ENCODE results near the gene DDX51. TPM values are rescaled to one million over a fixed set of nuclear protein-coding genes. Genes with fewer than 3 reads are reported as not detected.

The DDX51 gene
- total and polyA plus RNA-seq, 2 experiments from 2014 or later: 12.4 to 18.3 TPM

- TF ChIP-seq CTCF (conservative IDR thresholded peaks at IDR 0.05; ENCODE audit: low read depth in 2 of 2) (no peak), CREB1 (CRISPR knock-in tag; IDR thresholded peaks at IDR 0.05; ENCODE audit: low read depth) (no peak), ETS1 (IDR thresholded peaks at IDR 0.05) (no peak), EZH2phosphoT487 (IDR thresholded peaks at IDR 0.05; ENCODE audit: unreplicated experiment) (no peak), POLR2AphosphoS5 (IDR thresholded peaks at IDR 0.05; ENCODE audit: low read depth) (no peak), JUNB (IDR thresholded peaks at IDR 0.05; ENCODE audit: unreplicated experiment) (no peak), ZNF331 (CRISPR knock-in tag; IDR thresholded peaks at IDR 0.05; ENCODE audit: low read depth) (no peak), STAT1 (IDR thresholded peaks at IDR 0.05; ENCODE audit: unreplicated experiment) (no peak), REST (IDR thresholded peaks at IDR 0.05; ENCODE audit: unreplicated experiment) (no peak)
- H3F3A ChIP-seq (replicated peaks; ENCODE audit: low read depth): no peaks in the 10 kb centered on the region
- no peaks in the 10 kb centered on the region; the same call in none of the 2 replicates for H4K20me1 ChIP-seq (replicated peaks; ENCODE audit: insufficient read depth)
- 0 out of 2 replicates have a peak, but pooled peaks cover 2% of the 10 kb centered on the region for H3K4me1 ChIP-seq (ENCODE audit: insufficient read depth)
- DNase-seq (ENCODE audit: low spot score) (no peak), ATAC-seq (no peak)
- H3K4me1 Mint-ChIP-seq: peaks cover 6% of the 10 kb centered on the region
- H3K9me3 Mint-ChIP-seq: peaks cover 2% of the 10 kb centered on the region
- no peak overlapping the region for H3K27ac Mint-ChIP-seq
- H3K4me3 ChIP-seq: peak overlapping the region; percentile 82
- peaks cover 43% of the 10 kb centered on the region for H3K36me3 Mint-ChIP-seq (ENCODE audit: low read depth)
- H2AFZ ChIP-seq: no peak overlapping the region
- peaks cover 15% of the 10 kb centered on the region for H3K27me3 Mint-ChIP-seq (ENCODE audit: insufficient read depth, low read depth, poor library complexity)
- H3K27me3 ChIP-seq (ENCODE audit: insufficient read depth): no peaks in the 10 kb centered on the region
- H3K4me2 ChIP-seq: peak overlapping the region; percentile 94
- H3K9me2 ChIP-seq (ENCODE audit: insufficient read depth): no peaks in the 10 kb centered on the region
- peaks cover 45% of the 10 kb centered on the region for H3K79me2 ChIP-seq (replicated peaks; ENCODE audit: insufficient read depth)
- no peak overlapping the region for H3K27ac ChIP-seq (ENCODE audit: low read depth)
- peak overlapping the region; percentile 86 for H3K4me3 Mint-ChIP-seq
- no peaks in the 10 kb centered on the region for H3K36me3 ChIP-seq (ENCODE audit: insufficient read depth)
Observed at GRCh38 chr12:132145334-132145733, 1.2 kb upstream of the DDX51 start.

- Mint-ChIP-seq H3K27ac (0 out of 2 replicates have a peak overlapping the region, but pooled peaks have one; percentile 62), H3K27me3 (ENCODE audit: insufficient read depth, low read depth, poor library complexity) (peaks cover 15% of the 10 kb centered on the region), H3K9me3 (peaks cover 2% of the 10 kb centered on the region), H3K4me3 (peak overlapping the region; percentile 86), H3K4me1 (peaks cover 6% of the 10 kb centered on the region), H3K36me3 (ENCODE audit: low read depth) (peaks cover 48% of the 10 kb centered on the region)
- Histone ChIP-seq H2AFZ (no peak overlapping the region), H3K79me2 (replicated peaks; ENCODE audit: insufficient read depth) (peaks cover 45% of the 10 kb centered on the region), H3K9me2 (ENCODE audit: insufficient read depth) (no peaks in the 10 kb centered on the region), H4K20me1 (replicated peaks; ENCODE audit: insufficient read depth) (no peaks in the 10 kb centered on the region; the same call in none of the 2 replicates), H3K4me3 (peak overlapping the region; percentile 82), H3K4me2 (peak overlapping the region; percentile 94), H3K27me3 (ENCODE audit: insufficient read depth) (no peaks in the 10 kb centered on the region), H3F3A (replicated peaks; ENCODE audit: low read depth) (no peaks in the 10 kb centered on the region), H3K36me3 (ENCODE audit: insufficient read depth) (no peaks in the 10 kb centered on the region), H3K27ac (ENCODE audit: low read depth) (no peak overlapping the region), H3K4me1 (ENCODE audit: insufficient read depth) (0 out of 2 replicates have a peak, but pooled peaks cover 2% of the 10 kb centered on the region)
- ATAC-seq (peak; percentile 28), DNase-seq (ENCODE audit: low spot score) (no peak)
- peak in 1 of 2 experiments; percentile 12; a peak in 1 of 4 replicates for TF ChIP-seq CTCF (conservative IDR thresholded peaks at IDR 0.05; ENCODE audit: low read depth in 2 of 2)
- no peak for TF ChIP-seq ZNF331 (CRISPR knock-in tag; IDR thresholded peaks at IDR 0.05; ENCODE audit: low read depth)
- no peak for TF ChIP-seq EZH2phosphoT487 (IDR thresholded peaks at IDR 0.05; ENCODE audit: unreplicated experiment)
Observed at GRCh38 chr12:132144810-132145168, 670 bp upstream of the DDX51 start.

All from GM23338 (cell line).